AG04450 (cell line): Measurements from ENCODE around the gene FNDC11. TPM values are rescaled to one million over a fixed set of nuclear protein-coding genes. Genes with fewer than 3 reads are reported as not detected.
A peak's percentile ranks its signal among the peaks of the same experiment; 100 is the strongest.

ENCODE experiments used
- CTCF ChIA-PET: fragments of 300-600, 350-600 bp; formaldehyde crosslinking; extraction: SDS; loops from one replicate; lab custom pipeline; 2022; ENCODE audit warnings: antibody characterized with exemption, inconsistent platforms; lab: Charles Lee
- POLR2A ChIA-PET: fragments of 350-600 bp; formaldehyde crosslinking; extraction: SDS; loops from one replicate; lab custom pipeline; 2021; ENCODE audit warnings: antibody characterized with exemption, inconsistent platforms; lab: Yijun Ruan, JAX
- DNase-seq: peaks from one replicate; pipeline ENCODE4 v3.0.0-alpha.2; 2011; ENCODE audit warnings: low read depth, low spot score
- H3K27ac ChIP-seq: one replicate; pipeline ENCODE4 v1.5.1; 2012; ENCODE audit warnings: low read depth, low read length, control low read depth
- H3K27me3 ChIP-seq: one replicate; pipeline ENCODE4 v1.6.0; 2012; ENCODE audit warnings: low read length; ENCODE audit not compliant: control insufficient read depth, insufficient read depth
- H3K4me3 ChIP-seq: 2 replicates; pipeline ENCODE4 v1.5.1; 2011; ENCODE audit warnings: mild to moderate bottlenecking, low read depth, low read length, control low read depth
- H3K9me3 ChIP-seq: 2 replicates; pipeline ENCODE4 v1.5.1; 2012; ENCODE audit warnings: low read length; ENCODE audit not compliant: control insufficient read depth, insufficient read depth
- CTCF ChIP-seq: IDR thresholded peaks from 2 replicates; pipeline ENCODE4 v1.5.1; 2011; ENCODE audit warnings: low read depth, low read length, control low read depth, inconsistent platforms
- polyA plus RNA-seq: library from polyadenylated mRNA; depleted of rRNA; stranded (reverse); fragments of >200 nt; gene quantifications from 2 replicates; pipeline ENCODE4 v1.2.3, GENCODE V29; 2011

The FNDC11 gene
- polyA plus RNA-seq, 1 experiment: 0.64 TPM

GRCh38 chr20:63552481-63553249 is 1.3 kb upstream of the FNDC11 start:
- no peak for TF ChIP-seq CTCF
- CTCF ChIA-PET: interaction anchor here (0.8 kb wide), 1 partner anchor 14 kb away, joined by 3 read pairs; no protein-coding TSS in a partner anchor

GRCh38 chr20:63553251-63553932 is 567 bp upstream of the FNDC11 start:
- peak overlapping the region; percentile 56 for H3K4me3 ChIP-seq
- no peak for TF ChIP-seq CTCF
- peaks cover 9% of the 10 kb centered on the region; the same call in 1 of the 2 replicates for H3K9me3 ChIP-seq
- H3K27me3 ChIP-seq: peaks cover 7% of the 10 kb centered on the region
- no peak overlapping the region for H3K27ac ChIP-seq
- POLR2A ChIA-PET: interaction anchor here (1.2 kb wide), 1 partner anchor 32 kb away, joined by 5 read pairs; no protein-coding TSS in a partner anchor
- CTCF ChIA-PET: interaction anchor here (0.8 kb wide), 1 partner anchor 15 kb away, joined by 3 read pairs; no protein-coding TSS in a partner anchor
- peak; percentile 66 for DNase-seq

More at GRCh38 chr20:63552481-63553249, 1.3 kb upstream of the FNDC11 start:
- no peak overlapping the region for H3K4me3 ChIP-seq
- peaks cover 11% of the 10 kb centered on the region for H3K27me3 ChIP-seq
- POLR2A ChIA-PET: interaction anchor here (1.2 kb wide), 1 partner anchor 32 kb away, joined by 5 read pairs; no protein-coding TSS in a partner anchor
- no peak for DNase-seq
- peaks cover 9% of the 10 kb centered on the region; the same call in 1 of the 2 replicates for H3K9me3 ChIP-seq
- no peak overlapping the region for H3K27ac ChIP-seq

GRCh38 chr20:63554361-63555278 is 661 bp downstream of the FNDC11 start:
- ChIA-PET CTCF (interaction anchor here (0.8 to 1.1 kb wide), 2 partner anchors 34 to 426 kb away, joined by 3 read pairs; partner anchors contain the start of genes PPDPF and PRPF6), POLR2A (no interaction called here)
- no peak overlapping the region for H3K27ac ChIP-seq

More at GRCh38 chr20:63554361-63555278, 661 bp downstream of the FNDC11 start:
- Histone ChIP-seq H3K4me3 (peak overlapping the region; percentile 56), H3K9me3 (peaks cover 9% of the 10 kb centered on the region; the same call in 1 of the 2 replicates), H3K27me3 (peaks cover 2% of the 10 kb centered on the region)
- no peak for TF ChIP-seq CTCF
- no peak for DNase-seq
